H1 (cell line): ENCODE measurements around the gene POTEM. TPM values are rescaled to one million over a fixed set of nuclear protein-coding genes. Genes with fewer than 3 reads are reported as not detected.
"Not testable (repeated sequence)": the region's sequence is repeated elsewhere in the genome, so short reads cannot be mapped to it uniquely, and the experiment has no call there.

Experiments used
- CTCF ChIA-PET: fragments of 300-600 bp; sonication (Branson Sonifier 250); formaldehyde crosslinking; loops from one replicate; lab custom pipeline; 2021; ENCODE audit not compliant: partially characterized antibody; lab: Charles Lee
- POLR2A ChIA-PET: fragments of 300-600 bp; sonication (Branson Sonifier 250); formaldehyde crosslinking; loops from one replicate; lab custom pipeline; 2021; ENCODE audit warnings: inconsistent platforms; ENCODE audit not compliant: partially characterized antibody; lab: Charles Lee
- DNase-seq, 2 experiments: peaks; one replicate each; pipeline versions ENCODE4 v3.0.0 to v3.0.0-alpha.2; 2010 to 2022; ENCODE audit warnings: low spot score in 2 of 2, low read depth in 1 of 2, mixed read lengths in 1 of 2
- FAIRE-seq: peaks from 2 replicates; lab custom pipeline; 2011; peaks lifted over from hg19 to GRCh38; lab: Jason Lieb, UNC
- H2AFZ ChIP-seq: 2 replicates; pipeline ENCODE4 v1.8.1; 2012; ENCODE audit warnings: low read length, inconsistent platforms
- H2AK5ac ChIP-seq: 2 replicates; pipeline ENCODE4 v1.6.1; 2013; ENCODE audit warnings: low read depth, low read length
- H2BK120ac ChIP-seq: replicated peaks from 2 replicates; pipeline ENCODE3; 2013; ENCODE audit warnings: low read depth, low read length, inconsistent platforms
- H2BK12ac ChIP-seq: 2 replicates; pipeline ENCODE4 v1.6.1; 2013; ENCODE audit warnings: low read depth, low read length
- H2BK15ac ChIP-seq: 2 replicates; pipeline ENCODE4 v1.6.1; 2013; ENCODE audit warnings: low read length
- H2BK20ac ChIP-seq: 2 replicates; pipeline ENCODE4 v1.6.1; 2013; ENCODE audit warnings: low read length
- H2BK5ac ChIP-seq: 2 replicates; pipeline ENCODE4 v1.6.1; 2013; ENCODE audit warnings: low read depth, low read length
- H3K14ac ChIP-seq: 2 replicates; pipeline ENCODE4 v1.6.1; 2013; ENCODE audit warnings: inconsistent platforms; ENCODE audit not compliant: insufficient read length
- H3K18ac ChIP-seq: 2 replicates; pipeline ENCODE4 v1.6.1; 2013; ENCODE audit warnings: low read length; ENCODE audit errors: extremely low read depth
- H3K23ac ChIP-seq: 2 replicates; pipeline ENCODE4 v1.6.1; 2013; ENCODE audit warnings: inconsistent platforms; ENCODE audit not compliant: insufficient read length
- H3K23me2 ChIP-seq: 2 replicates; pipeline ENCODE4 v1.6.1; 2013; ENCODE audit warnings: low read depth, low read length
- H3K27ac ChIP-seq: 2 replicates; pipeline ENCODE4 v1.6.1; 2011; ENCODE audit warnings: low read depth, low read length, inconsistent platforms
- H3K27me3 ChIP-seq, 4 experiments: replicated peaks in 1 of 4; 1 replicate in 1 of 4; 2 replicates in 3 of 4; pipeline versions ENCODE4 v1.6.1 to v1.8.1; 2011 to 2013; ENCODE audit warnings: low read length in 3 of 4, mild to moderate bottlenecking in 3 of 4, inconsistent platforms in 2 of 4, mixed read lengths in 2 of 4, moderate library complexity in 1 of 4; ENCODE audit not compliant: control insufficient read depth in 3 of 4, insufficient read depth in 3 of 4; ENCODE audit errors: extremely low read depth in 1 of 4
- H3K36me3 ChIP-seq, 4 experiments: 2 replicates each; pipeline versions ENCODE4 v1.6.1 to v1.8.1; 2011 to 2013; ENCODE audit warnings: mild to moderate bottlenecking in 4 of 4, low read length in 3 of 4, moderate library complexity in 2 of 4, control low read depth in 1 of 4, inconsistent platforms in 1 of 4; ENCODE audit not compliant: insufficient read depth in 4 of 4, control insufficient read depth in 2 of 4
- H3K4ac ChIP-seq: replicated peaks from 2 replicates; pipeline ENCODE3; 2013; ENCODE audit warnings: low read length, low read depth, mixed read lengths, inconsistent platforms; ENCODE audit not compliant: insufficient read length
- H3K4me1 ChIP-seq, 4 experiments: replicated peaks in 1 of 4; 1 replicate in 1 of 4; 2 replicates in 3 of 4; pipeline versions ENCODE4 v1.6.1 to v1.8.1; 2011 to 2013; ENCODE audit warnings: low read length in 3 of 4, inconsistent platforms in 2 of 4, mixed read lengths in 1 of 4; ENCODE audit not compliant: insufficient read depth in 4 of 4, control insufficient read depth in 3 of 4
- H3K4me2 ChIP-seq, 2 experiments: 2 replicates each; pipeline versions ENCODE4 v1.6.1 to v1.8.1; 2011 to 2013; ENCODE audit warnings: low read depth in 2 of 2, low read length in 2 of 2, control low read depth in 1 of 2, inconsistent platforms in 1 of 2, mild to moderate bottlenecking in 1 of 2; ENCODE audit not compliant: insufficient read depth in 1 of 2
- H3K4me3 ChIP-seq, 4 experiments: fragments of 200-600, 300-600 bp in 1 of 4; sonication (generic), shearing (Covaris generic), sonication (Bioruptor Twin) in 1 of 4; 2 replicates each; pipeline versions ENCODE4 v1.5.1 to v1.8.1; 2011 to 2016; ENCODE audit warnings: low read length in 4 of 4, low read depth in 3 of 4, control low read depth in 2 of 4, inconsistent platforms in 2 of 4, mild to moderate bottlenecking in 2 of 4, mixed read lengths in 1 of 4, moderate library complexity in 1 of 4; ENCODE audit not compliant: insufficient read depth in 2 of 4; ENCODE audit errors: extremely low read depth in 1 of 4
- H3K56ac ChIP-seq: replicated peaks from 2 replicates; pipeline ENCODE3; 2013; ENCODE audit warnings: low read depth, mild to moderate bottlenecking, mixed read lengths, low read length, inconsistent platforms; ENCODE audit not compliant: insufficient read length
- H3K79me1 ChIP-seq: 2 replicates; pipeline ENCODE4 v1.6.1; 2013; ENCODE audit warnings: low read depth, low read length, control low read depth
- H3K79me2 ChIP-seq, 2 experiments: 2 replicates each; pipeline versions ENCODE4 v1.6.1 to v1.8.1; 2012 to 2013; ENCODE audit warnings: low read length in 2 of 2, mild to moderate bottlenecking in 2 of 2, inconsistent platforms in 1 of 2; ENCODE audit not compliant: insufficient read depth in 2 of 2, control insufficient read depth in 1 of 2
- H3K9ac ChIP-seq, 4 experiments: replicated peaks in 1 of 4; 1 replicate in 1 of 4; 2 replicates in 3 of 4; pipeline versions ENCODE4 v1.6.1 to v1.8.1; 2011 to 2013; ENCODE audit warnings: low read depth in 3 of 4, low read length in 3 of 4, control low read depth in 2 of 4, mild to moderate bottlenecking in 2 of 4, moderate library complexity in 2 of 4, inconsistent platforms in 1 of 4; ENCODE audit errors: extremely low read depth in 1 of 4
- H3K9me3 ChIP-seq, 2 experiments: 2 replicates each; pipeline versions ENCODE4 v1.6.1 to v1.8.1; 2012 to 2013; ENCODE audit warnings: mild to moderate bottlenecking in 2 of 2, moderate library complexity in 2 of 2, control low read depth in 1 of 2, inconsistent platforms in 1 of 2, low read depth in 1 of 2, low read length in 1 of 2, mixed read lengths in 1 of 2; ENCODE audit not compliant: insufficient read depth in 2 of 2
- H4K20me1 ChIP-seq, 2 experiments: replicated peaks in 1 of 2; 2 replicates each; pipeline versions ENCODE3 to v1.8.1; 2011 to 2013; ENCODE audit warnings: inconsistent platforms in 2 of 2, low read length in 2 of 2, mild to moderate bottlenecking in 1 of 2; ENCODE audit not compliant: insufficient read depth in 2 of 2, control insufficient read depth in 1 of 2
- H4K5ac ChIP-seq: 2 replicates; pipeline ENCODE4 v1.6.1; 2013; ENCODE audit warnings: low read length, low read depth, mixed read lengths, inconsistent platforms; ENCODE audit not compliant: insufficient read length
- H4K8ac ChIP-seq: 2 replicates; pipeline ENCODE4 v1.8.0; 2013; ENCODE audit warnings: mild to moderate bottlenecking, moderate library complexity, low read length, inconsistent platforms; ENCODE audit not compliant: insufficient read depth; ENCODE audit errors: extremely low read depth
- H4K91ac ChIP-seq: replicated peaks from 2 replicates; pipeline ENCODE3; 2013; ENCODE audit warnings: low read length, mixed read lengths, inconsistent platforms; ENCODE audit not compliant: insufficient read length
- WGBS, 2 experiments: shearing (Covaris generic) in 1 of 2; methylation state at CpG; one replicate each; pipeline versions ENCODE4 v1.1.6 to v1.1.7; 2013 to 2015; ENCODE audit warnings: low lambda C conversion rate in 2 of 2, mixed read lengths in 2 of 2, inconsistent platforms in 1 of 2, low coverage in 1 of 2, missing lambda C conversion rate in 1 of 2; ENCODE audit not compliant: insufficient replicate concordance in 2 of 2, insufficient coverage in 1 of 2, insufficient read length in 1 of 2; ENCODE audit errors: extremely low coverage in 1 of 2, missing lambda C conversion rate in 1 of 2; 5-methylcytosine and 5-hydroxymethylcytosine counted together
- long read RNA-seq, 2 experiments: library from RNA in 1 of 2; library from capped mRNA in 1 of 2; stranded (forward); transcript quantifications; one replicate each; pipeline ENCODE4 v2.0.0, GENCODE V29; 2021; ENCODE audit warnings: inconsistent platforms in 1 of 2
- polyA minus RNA-seq, 3 experiments: library from RNA; depleted of rRNA, polyadenylated mRNA; stranded (reverse); fragments of >200 nt; gene quantifications; 1 replicate in 2 of 3; 2 replicates in 1 of 3; pipeline ENCODE4 v1.2.3, GENCODE V29; 2011
- polyA plus RNA-seq, 7 experiments: library from polyadenylated mRNA; depleted of rRNA in 3 of 7; stranded (reverse) in 5 of 7; unstranded in 2 of 7; fragments of >200 nt in 5 of 7; fragments of 200-250 nt in 2 of 7; gene quantifications; 1 replicate in 5 of 7; 2 replicates in 1 of 7; 4 replicates in 1 of 7; pipeline versions ENCODE4 v1.2.1 to v1.2.3, GENCODE V29; 2011 to 2013; ENCODE audit warnings: missing spikeins in 2 of 7, mixed read lengths in 2 of 7
- total RNA-seq: library from RNA; stranded (reverse); fragmentation: NEBNext Ultra II Directional; extraction: Animal tissue kit (Norgen Biotek cat#: 25700); gene quantifications from 2 replicates; pipeline ENCODE4 v1.2.1, GENCODE V29; 2021

POTEM gene
- total RNA-seq = not detected in 2 replicates
- not detected in 2 replicates for polyA plus RNA-seq (2011; rRNA removed)
- not detected for polyA plus RNA-seq (2011; cell fraction: cytosol; rRNA removed)
- not detected for polyA plus RNA-seq (2011; cell fraction: nucleus; rRNA removed)
- not detected in 4 replicates for polyA plus RNA-seq (2012, experiment 1 of 2)
- not detected for polyA plus RNA-seq (2012, experiment 2 of 2)
- polyA plus RNA-seq (2013, experiment 1 of 2) = not detected
- not detected for polyA plus RNA-seq (2013, experiment 2 of 2)
- polyA minus RNA-seq (2011; rRNA and poly(A)+ RNA removed) = not detected in 2 replicates
- not detected for polyA minus RNA-seq (2011; cell fraction: cytosol; rRNA and poly(A)+ RNA removed)
- not detected for polyA minus RNA-seq (2011; cell fraction: nucleus; rRNA and poly(A)+ RNA removed)
- long read RNA-seq, experiment 1 = 0 reads
- long read RNA-seq, experiment 2 = 0 reads

GRCh38 chr14:18967134-18967533 is at the start of gene POTEM:
TSS of gene POTEM (plus strand) at chr14:18967434. CDS start at chr14:18967486, 52 bp downstream.
- H4K5ac ChIP-seq, H4K20me1 ChIP-seq, FAIRE-seq, H3K27ac ChIP-seq, H3K9ac ChIP-seq, H3K4ac ChIP-seq, POLR2A ChIA-PET, H2BK20ac ChIP-seq, H3K18ac ChIP-seq, H4K8ac ChIP-seq, H3K14ac ChIP-seq, H3K36me3 ChIP-seq, H2AFZ ChIP-seq, H3K4me2 ChIP-seq, H4K91ac ChIP-seq, H3K79me1 ChIP-seq, H3K56ac ChIP-seq, H3K23ac ChIP-seq, H3K4me3 ChIP-seq, H2AK5ac ChIP-seq, CTCF ChIA-PET, H2BK12ac ChIP-seq, H3K23me2 ChIP-seq, H2BK120ac ChIP-seq, H3K79me2 ChIP-seq, H3K9me3 ChIP-seq, H2BK5ac ChIP-seq, H2BK15ac ChIP-seq, H3K27me3 ChIP-seq, H3K4me1 ChIP-seq, DNase-seq: not testable (repeated sequence)
- WGBS, 2 experiments = no CpG with 5 or more reads among the region's 13 CpGs

GRCh38 chr14:18918345-18918744 is 48.9 kb upstream of the POTEM start:
- H2AK5ac ChIP-seq, H3K79me1 ChIP-seq, H3K4ac ChIP-seq, H4K8ac ChIP-seq, H3K9ac ChIP-seq, H2BK20ac ChIP-seq, H3K9me3 ChIP-seq, H2BK120ac ChIP-seq, H3K14ac ChIP-seq, H3K23me2 ChIP-seq, H3K23ac ChIP-seq, H2BK12ac ChIP-seq, H4K5ac ChIP-seq, POLR2A ChIA-PET, H4K20me1 ChIP-seq, DNase-seq, H3K27ac ChIP-seq, H2BK15ac ChIP-seq, H4K91ac ChIP-seq, FAIRE-seq, H2BK5ac ChIP-seq, H3K56ac ChIP-seq, H3K4me1 ChIP-seq, H3K4me3 ChIP-seq, H3K36me3 ChIP-seq, H2AFZ ChIP-seq, CTCF ChIA-PET, H3K4me2 ChIP-seq, H3K27me3 ChIP-seq, H3K18ac ChIP-seq, H3K79me2 ChIP-seq: not testable (repeated sequence)
- WGBS, 2 experiments = 79 to 100% methylated on average over 2 to 3 of the region's 8 CpGs
